LoVo (cell line): ENCODE results near the gene GAGE12F.
"Not testable (repeated sequence)": the region's sequence is repeated elsewhere in the genome, so short reads cannot be mapped to it uniquely, and the experiment has no call there.

Experiments used
- DNase-seq: peaks from one replicate; pipeline ENCODE4 v3.0.0-alpha.2; 2016; ENCODE audit warnings: low spot score

GAGE12F gene

GRCh38 chrX:49560542-49560941, at the start of gene GAGE12F:
TSS of gene GAGE12F (plus strand) at chrX:49560842. CDS start at chrX:49561997, 1,155 bp downstream.
- DNase-seq = not testable (repeated sequence)

- not testable (repeated sequence) for DNase-seq
Measured at GRCh38 chrX:49531877-49532276, 28.8 kb upstream of the GAGE12F start, which contains the start of gene GAGE12C. TSS of gene GAGE12C (plus strand) at chrX:49532177. CDS start at chrX:49533332, 1,155 bp downstream.

GRCh38 chrX:49541433-49541832, 19.2 kb upstream of the GAGE12F start, which contains the start of gene GAGE12D:
TSS of gene GAGE12D (plus strand) at chrX:49541733. CDS start at chrX:49542888, 1,155 bp downstream.
- DNase-seq = not testable (repeated sequence)

GRCh38 chrX:49550989-49551388, 9.7 kb upstream of the GAGE12F start, which contains the start of gene GAGE12E:
TSS of gene GAGE12E (plus strand) at chrX:49551289. CDS start at chrX:49552444, 1,155 bp downstream.
- DNase-seq = not testable (repeated sequence)

GRCh38 chrX:49568728-49569127, 8.1 kb downstream of the GAGE12F start:
- not testable (repeated sequence) for DNase-seq

- DNase-seq = not testable (repeated sequence)
Measured at GRCh38 chrX:49569152-49569551, 8.5 kb downstream of the GAGE12F start.

GRCh38 chrX:49570100-49570499, 9.5 kb downstream of the GAGE12F start, which contains the start of gene GAGE12G:
TSS of gene GAGE12G (plus strand) at chrX:49570400. CDS start at chrX:49571555, 1,155 bp downstream.
- DNase-seq = not testable (repeated sequence)

GRCh38 chrX:49579649-49580048, 19.0 kb downstream of the GAGE12F start, which contains the start of gene GAGE12H:
TSS of gene GAGE12H (plus strand) at chrX:49579949. CDS start at chrX:49581104, 1,155 bp downstream.
- not testable (repeated sequence) for DNase-seq

GRCh38 chrX:49589196-49589595, 28.6 kb downstream of the GAGE12F start, which contains the start of gene GAGE2A:
TSS of gene GAGE2A (plus strand) at chrX:49589496. CDS start at chrX:49590651, 1,155 bp downstream.
- not testable (repeated sequence) for DNase-seq

GRCh38 chrX:49589769-49590478, 29.3 kb downstream of the GAGE12F start:
- not testable (repeated sequence) for DNase-seq

- not testable (repeated sequence) for DNase-seq
Measured at GRCh38 chrX:49590488-49590887, 29.8 kb downstream of the GAGE12F start.

GRCh38 chrX:49598720-49599119, 38.1 kb downstream of the GAGE12F start, which contains the start of gene GAGE1:
TSS of gene GAGE1 (plus strand) at chrX:49599020. CDS start at chrX:49600175, 1,155 bp downstream.
- DNase-seq = not testable (repeated sequence)

- no peak for DNase-seq
Measured at GRCh38 chrX:49610718-49611310, 50.2 kb downstream of the GAGE12F start.
